Activated T-helper 17 cell treated with anti-CD3 and anti-CD28 coated beads, Interleukin-2, amount 50 U/mL, for 72 hours (primary cell): ENCODE results near the gene TDRD7. TPM values are rescaled to one million over a fixed set of nuclear protein-coding genes. Genes with fewer than 3 reads are reported as not detected.
A peak's percentile ranks its signal among the peaks of the same experiment; 100 is the strongest.
"Not testable (repeated sequence)": the region's sequence is repeated elsewhere in the genome, so short reads cannot be mapped to it uniquely, and the experiment has no call there.

ENCODE experiments used
- ATAC-seq: fragments of 150-1000 bp; cut with Tn5 transposase; replicated peaks from 2 replicates; pipeline ENCODE4 v1.10.0; 2021; ENCODE audit warnings: mild to moderate bottlenecking, moderate library complexity
- H3K27ac Mint-ChIP-seq: one replicate; pipeline ENCODE4 v1.8.0; 2022; ENCODE audit warnings: mixed read lengths
- H3K27me3 Mint-ChIP-seq: one replicate; pipeline ENCODE4 v1.8.0; 2022; ENCODE audit warnings: mixed read lengths
- H3K36me3 Mint-ChIP-seq: one replicate; pipeline ENCODE4 v1.8.0; 2022; ENCODE audit warnings: low read depth, mild to moderate bottlenecking, mixed read lengths
- H3K4me1 Mint-ChIP-seq: one replicate; pipeline ENCODE4 v1.8.0; 2022; ENCODE audit warnings: mixed read lengths
- H3K4me3 Mint-ChIP-seq: one replicate; pipeline ENCODE4 v1.8.0; 2022; ENCODE audit warnings: mild to moderate bottlenecking, mixed read lengths
- H3K9me3 Mint-ChIP-seq: one replicate; pipeline ENCODE4 v1.8.0; 2022; ENCODE audit warnings: mixed read lengths
- total RNA-seq, 2 donors: library from RNA; stranded (reverse); gene quantifications; one replicate each; pipeline ENCODE4 v1.2.3, GENCODE V29; 2022

TDRD7 gene
- total RNA-seq, 2 donors from 2014 or later: 6.3 to 7.5 TPM

- H3K4me1 Mint-ChIP-seq: no peaks in the 10 kb centered on the region
- peaks cover 3% of the 10 kb centered on the region for H3K9me3 Mint-ChIP-seq
- ATAC-seq: no peak
- no peaks in the 10 kb centered on the region for H3K27me3 Mint-ChIP-seq
- H3K36me3 Mint-ChIP-seq: peaks cover 28% of the 10 kb centered on the region
- H3K4me3 Mint-ChIP-seq: no peak overlapping the region
- H3K27ac Mint-ChIP-seq: no peak overlapping the region
Measured at GRCh38 chr9:97425973-97426336, 14.1 kb downstream of the TDRD7 start.

GRCh38 chr9:97427885-97428284 lies 16.0 kb downstream of the TDRD7 start:
- Mint-ChIP-seq H3K27ac (peak overlapping the region; percentile 10), H3K36me3 (peaks cover 47% of the 10 kb centered on the region), H3K27me3 (no peaks in the 10 kb centered on the region), H3K4me1 (peaks cover 5% of the 10 kb centered on the region), H3K9me3 (peaks cover 3% of the 10 kb centered on the region), H3K4me3 (no peak overlapping the region)
- ATAC-seq: no peak

DNA sequence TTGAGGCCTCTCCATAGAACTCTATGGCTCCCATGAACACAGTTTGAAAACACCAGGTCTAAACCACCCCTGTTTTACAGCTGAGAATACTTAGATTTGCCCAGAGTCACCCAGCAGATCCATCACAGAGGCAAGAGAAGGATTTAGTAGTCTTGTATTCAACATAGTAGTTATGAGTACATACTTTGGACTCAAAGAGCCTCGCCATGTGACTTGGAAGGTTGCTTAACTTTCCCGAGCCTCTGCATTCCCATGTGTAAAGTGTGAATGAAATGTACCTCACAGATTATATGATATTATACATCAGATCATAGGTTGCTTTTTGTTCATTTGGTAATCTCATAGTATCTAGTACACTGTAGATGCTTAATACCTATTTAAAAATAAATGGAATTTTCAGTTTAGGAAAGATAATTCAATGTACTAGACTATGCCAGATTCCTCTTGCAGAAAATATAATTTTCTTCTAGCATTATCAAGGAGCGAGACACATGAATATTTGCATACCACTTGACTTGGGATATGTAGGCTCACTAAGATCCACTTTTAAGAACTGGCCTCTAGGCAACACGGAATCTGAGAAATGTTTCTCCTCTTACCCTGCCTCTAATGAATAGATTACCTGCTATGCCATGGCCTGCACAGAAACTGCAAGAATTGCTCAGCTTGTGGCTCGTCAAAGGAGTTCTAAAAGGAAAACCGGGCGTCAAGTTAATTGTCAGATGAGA lies 18.6 kb downstream of the TDRD7 start:
- Mint-ChIP-seq H3K4me3 (no peak overlapping the region), H3K4me1 (peaks cover 5% of the 10 kb centered on the region), H3K27me3 (no peaks in the 10 kb centered on the region), H3K27ac (no peak overlapping the region), H3K36me3 (peaks cover 69% of the 10 kb centered on the region), H3K9me3 (no peaks in the 10 kb centered on the region)
- ATAC-seq: no peak

DNA sequence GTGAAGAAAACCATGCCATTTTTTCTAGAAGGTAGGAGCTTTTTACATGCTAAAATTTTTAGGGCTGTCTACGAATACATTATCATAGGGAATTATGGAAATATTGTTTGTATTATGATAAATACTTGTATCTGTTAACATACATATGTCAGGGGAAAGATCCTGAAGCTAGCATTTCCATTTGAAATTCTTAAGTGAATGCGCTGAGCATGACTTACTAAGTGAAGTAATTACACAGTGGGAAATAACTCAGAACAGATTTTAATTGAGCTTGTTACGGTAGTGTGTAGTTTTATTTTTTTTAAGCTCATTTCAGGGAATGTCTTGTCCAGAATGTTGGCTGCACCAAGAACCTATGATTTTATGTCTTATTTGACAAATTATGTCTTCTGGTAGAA lies 19.1 kb downstream of the TDRD7 start:
- peaks cover 5% of the 10 kb centered on the region for H3K4me1 Mint-ChIP-seq
- H3K27ac Mint-ChIP-seq: no peak overlapping the region
- no peak overlapping the region for H3K4me3 Mint-ChIP-seq
- H3K27me3 Mint-ChIP-seq: no peaks in the 10 kb centered on the region
- peaks cover 69% of the 10 kb centered on the region for H3K36me3 Mint-ChIP-seq
- H3K9me3 Mint-ChIP-seq: no peaks in the 10 kb centered on the region
- ATAC-seq: no peak

- no peaks in the 10 kb centered on the region for H3K9me3 Mint-ChIP-seq
- H3K36me3 Mint-ChIP-seq: peaks cover 70% of the 10 kb centered on the region
- H3K4me1 Mint-ChIP-seq: peaks cover 5% of the 10 kb centered on the region
- H3K27ac Mint-ChIP-seq: no peak overlapping the region
- no peak overlapping the region for H3K4me3 Mint-ChIP-seq
- H3K27me3 Mint-ChIP-seq: no peaks in the 10 kb centered on the region
- peak; percentile 69 for ATAC-seq
Measured at GRCh38 chr9:97431549-97432143, 19.8 kb downstream of the TDRD7 start.

DNA sequence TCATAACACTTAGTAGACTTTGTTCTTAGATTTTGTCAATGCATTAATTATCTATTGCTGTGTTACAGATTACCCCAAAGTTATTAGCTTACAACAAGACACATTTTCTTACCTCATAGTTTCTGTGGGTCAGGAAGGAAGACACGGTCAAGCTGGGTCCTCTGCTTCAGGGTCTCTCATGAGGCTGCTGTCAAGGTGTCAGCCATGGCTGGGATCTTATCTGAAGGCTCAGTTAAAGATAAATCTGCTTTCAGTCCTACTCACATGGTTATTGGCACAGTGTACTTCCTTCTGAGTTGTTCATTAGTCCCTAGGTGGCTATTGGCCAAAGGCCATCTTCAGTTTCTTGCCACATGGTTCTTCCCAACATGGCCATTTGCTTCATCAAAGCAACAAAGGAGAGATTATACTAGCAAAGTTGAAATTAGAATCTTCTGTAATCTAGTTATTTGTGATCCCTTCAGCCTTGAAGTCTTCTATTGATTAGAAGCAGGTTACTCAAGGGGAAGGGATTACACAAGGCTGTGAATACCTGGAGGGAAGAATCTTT lies 25.2 kb downstream of the TDRD7 start:
- peaks cover 65% of the 10 kb centered on the region for H3K36me3 Mint-ChIP-seq
- ATAC-seq: no peak

GRCh38 chr9:97438257-97438656 lies 26.4 kb downstream of the TDRD7 start:
- H3K27me3 Mint-ChIP-seq: no peaks in the 10 kb centered on the region
- H3K36me3 Mint-ChIP-seq: peaks cover 61% of the 10 kb centered on the region
- no peaks in the 10 kb centered on the region for H3K4me1 Mint-ChIP-seq
- no peak overlapping the region for H3K4me3 Mint-ChIP-seq
- no peak overlapping the region for H3K27ac Mint-ChIP-seq
- no peaks in the 10 kb centered on the region for H3K9me3 Mint-ChIP-seq
- ATAC-seq: no peak

More for the DNA sequence above, 25.2 kb downstream of the TDRD7 start:
- H3K4me1 Mint-ChIP-seq: no peaks in the 10 kb centered on the region
- no peak overlapping the region for H3K4me3 Mint-ChIP-seq
- no peaks in the 10 kb centered on the region for H3K9me3 Mint-ChIP-seq
- H3K27ac Mint-ChIP-seq: no peak overlapping the region
- H3K27me3 Mint-ChIP-seq: no peaks in the 10 kb centered on the region

GRCh38 chr9:97438666-97439065 lies 26.8 kb downstream of the TDRD7 start:
- no peak overlapping the region for H3K27ac Mint-ChIP-seq
- H3K4me1 Mint-ChIP-seq: no peaks in the 10 kb centered on the region
- H3K36me3 Mint-ChIP-seq: peaks cover 59% of the 10 kb centered on the region
- no peaks in the 10 kb centered on the region for H3K27me3 Mint-ChIP-seq
- H3K9me3 Mint-ChIP-seq: no peaks in the 10 kb centered on the region
- H3K4me3 Mint-ChIP-seq: no peak overlapping the region
- ATAC-seq: no peak

DNA sequence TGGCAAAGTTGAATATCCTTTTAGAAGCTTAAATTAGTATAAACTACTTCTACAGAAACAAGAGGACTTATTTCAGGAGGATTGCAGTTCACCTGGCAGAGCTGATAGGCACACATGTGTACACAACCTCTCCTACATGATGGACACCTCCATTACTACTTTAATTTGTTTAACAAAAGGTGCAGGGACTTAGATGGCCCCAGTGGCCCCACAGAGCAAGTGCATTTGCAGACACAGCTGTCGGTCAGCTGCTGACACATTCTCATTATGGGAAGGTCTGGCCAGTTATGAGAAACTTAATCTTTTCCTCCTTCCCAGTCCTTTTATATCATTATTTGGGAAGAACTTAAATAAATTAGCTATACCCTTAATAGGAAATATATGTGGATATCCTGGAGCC lies 28.3 kb downstream of the TDRD7 start:
- no peak overlapping the region for H3K27ac Mint-ChIP-seq
- no peak for ATAC-seq
- no peaks in the 10 kb centered on the region for H3K4me1 Mint-ChIP-seq
- H3K36me3 Mint-ChIP-seq: peaks cover 49% of the 10 kb centered on the region
- H3K27me3 Mint-ChIP-seq: no peaks in the 10 kb centered on the region
- no peak overlapping the region for H3K4me3 Mint-ChIP-seq
- no peaks in the 10 kb centered on the region for H3K9me3 Mint-ChIP-seq

- Mint-ChIP-seq H3K4me1 (no peaks in the 10 kb centered on the region), H3K36me3 (peaks cover 51% of the 10 kb centered on the region), H3K9me3 (no peaks in the 10 kb centered on the region), H3K27me3 (no peaks in the 10 kb centered on the region), H3K27ac (no peak overlapping the region), H3K4me3 (no peak overlapping the region)
- no peak for ATAC-seq
Measured at GRCh38 chr9:97441729-97442128, 29.8 kb downstream of the TDRD7 start.

DNA sequence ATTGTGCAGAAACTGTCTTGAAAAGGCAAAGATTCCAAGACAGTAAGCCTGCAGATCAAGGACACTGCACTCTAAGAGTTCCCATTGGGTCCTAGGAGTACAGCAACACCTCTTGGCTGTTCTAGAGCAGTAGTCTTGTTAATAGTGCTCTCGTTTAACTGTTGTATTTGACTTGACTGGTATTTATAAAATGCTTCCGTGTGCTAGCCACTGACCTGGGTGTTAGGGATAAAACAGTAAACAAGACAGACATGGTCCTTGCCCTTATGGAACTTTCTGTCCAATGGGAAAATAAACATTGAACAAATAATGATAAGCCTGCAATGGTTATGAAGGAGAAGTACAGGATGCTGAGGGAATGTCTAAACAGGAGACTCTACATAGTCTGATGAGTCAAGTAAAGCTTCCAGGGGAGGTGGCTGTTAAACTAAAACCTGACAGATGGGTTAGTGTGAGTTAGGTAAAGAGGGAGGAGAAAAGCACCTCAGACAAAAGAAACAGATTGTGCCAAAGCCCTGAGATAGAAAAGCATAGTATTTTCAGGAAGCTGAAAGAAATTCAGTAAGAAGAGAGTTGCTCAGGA lies 33.3 kb downstream of the TDRD7 start:
- Mint-ChIP-seq H3K4me1 (peaks cover 3% of the 10 kb centered on the region), H3K36me3 (peaks cover 48% of the 10 kb centered on the region), H3K27me3 (no peaks in the 10 kb centered on the region), H3K27ac (no peak overlapping the region), H3K9me3 (no peaks in the 10 kb centered on the region), H3K4me3 (no peak overlapping the region)
- ATAC-seq: no peak

- peaks cover 35% of the 10 kb centered on the region for H3K36me3 Mint-ChIP-seq
- no peak overlapping the region for H3K27ac Mint-ChIP-seq
- ATAC-seq: no peak
- H3K4me3 Mint-ChIP-seq: no peak overlapping the region
- no peaks in the 10 kb centered on the region for H3K9me3 Mint-ChIP-seq
- no peaks in the 10 kb centered on the region for H3K27me3 Mint-ChIP-seq
- H3K4me1 Mint-ChIP-seq: peaks cover 3% of the 10 kb centered on the region
Measured at GRCh38 chr9:97447001-97447400, 35.1 kb downstream of the TDRD7 start.

- not testable (repeated sequence) for H3K4me3 Mint-ChIP-seq
Measured at GRCh38 chr9:97453573-97453972, 41.7 kb downstream of the TDRD7 start.

DNA sequence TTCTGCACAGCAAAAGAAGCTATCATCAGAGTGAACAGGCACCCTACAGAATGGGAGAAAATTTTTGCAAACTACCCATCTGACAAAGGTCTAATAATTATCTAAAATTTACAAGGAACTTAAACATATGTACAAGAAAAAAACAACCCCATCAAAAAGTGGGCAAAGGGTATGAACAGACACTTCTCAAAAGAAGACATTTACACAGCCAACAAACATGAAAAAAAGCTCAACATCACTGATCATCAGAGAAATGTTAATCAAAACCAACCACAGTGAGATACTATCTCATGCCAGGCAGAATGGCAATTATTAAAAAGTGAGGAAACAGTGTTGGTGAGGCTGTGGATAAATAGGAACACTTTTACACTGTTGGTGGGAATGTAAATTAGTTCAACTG lies 44.9 kb downstream of the TDRD7 start:
- H3K27ac Mint-ChIP-seq, H3K4me3 Mint-ChIP-seq, H3K9me3 Mint-ChIP-seq, H3K27me3 Mint-ChIP-seq, H3K4me1 Mint-ChIP-seq, ATAC-seq: not testable (repeated sequence)
- peaks cover 14% of the 10 kb centered on the region for H3K36me3 Mint-ChIP-seq

More at GRCh38 chr9:97453573-97453972, 41.7 kb downstream of the TDRD7 start:
- H3K27ac Mint-ChIP-seq, H3K27me3 Mint-ChIP-seq, H3K4me1 Mint-ChIP-seq, H3K9me3 Mint-ChIP-seq, ATAC-seq: not testable (repeated sequence)
- H3K36me3 Mint-ChIP-seq: peaks cover 14% of the 10 kb centered on the region

- no peak overlapping the region for H3K4me3 Mint-ChIP-seq
- no peak for ATAC-seq
- H3K27ac Mint-ChIP-seq: no peak overlapping the region
- H3K4me1 Mint-ChIP-seq: no peaks in the 10 kb centered on the region
- peaks cover 14% of the 10 kb centered on the region for H3K36me3 Mint-ChIP-seq
- no peaks in the 10 kb centered on the region for H3K9me3 Mint-ChIP-seq
- H3K27me3 Mint-ChIP-seq: no peaks in the 10 kb centered on the region
Measured at GRCh38 chr9:97459326-97459725, 47.4 kb downstream of the TDRD7 start.
